ENCODE measurements around the gene DPM2.

Gene DPM2

GRCh38 chr9:127962278-127962677, 24.6 kb upstream of the DPM2 start:
- TF ChIP-seq CTCF (IDR thresholded peaks at IDR 0.05; ENCODE audit: low read depth, low read length, missing control alignments) = no peak
- no peak for DNase-seq (ENCODE audit: extremely low read depth, low read depth)
- no peak overlapping the region for H3K4me3 ChIP-seq (replicated peaks; ENCODE audit: low read depth, low read length)

DNA sequence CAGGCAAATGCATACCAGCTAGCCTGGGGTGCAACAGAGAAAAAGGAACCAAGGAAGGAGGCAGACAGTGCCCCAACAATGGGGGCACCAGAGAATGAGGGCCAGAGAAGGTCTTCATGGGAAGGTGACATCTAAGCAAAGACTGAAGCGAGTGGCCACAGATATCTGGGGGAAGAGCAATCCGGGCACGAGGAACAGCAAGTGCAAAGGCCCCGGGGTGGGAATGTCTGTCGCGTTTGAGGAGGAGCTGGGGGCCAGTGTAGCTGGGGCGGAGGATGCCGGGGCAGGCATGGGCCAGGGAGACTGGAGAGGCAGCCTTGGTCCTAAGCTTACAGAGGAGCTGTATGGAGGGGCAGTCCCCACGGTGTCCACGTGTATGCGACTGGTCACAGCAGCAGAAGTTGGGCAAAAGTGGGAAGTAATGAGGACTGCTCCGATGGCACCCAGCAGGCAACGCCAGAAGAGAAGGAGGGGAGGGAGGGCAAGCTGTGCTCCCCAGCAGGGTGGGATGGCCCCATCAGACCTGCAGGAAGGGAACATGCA, 24.0 kb upstream of the DPM2 start:
- no peak overlapping the region for H3K4me3 ChIP-seq (replicated peaks; ENCODE audit: low read depth, low read length)
- DNase-seq (ENCODE audit: extremely low read depth, low read depth) = no peak
- TF ChIP-seq CTCF (IDR thresholded peaks at IDR 0.05; ENCODE audit: low read depth, low read length, missing control alignments) = no peak

DNA sequence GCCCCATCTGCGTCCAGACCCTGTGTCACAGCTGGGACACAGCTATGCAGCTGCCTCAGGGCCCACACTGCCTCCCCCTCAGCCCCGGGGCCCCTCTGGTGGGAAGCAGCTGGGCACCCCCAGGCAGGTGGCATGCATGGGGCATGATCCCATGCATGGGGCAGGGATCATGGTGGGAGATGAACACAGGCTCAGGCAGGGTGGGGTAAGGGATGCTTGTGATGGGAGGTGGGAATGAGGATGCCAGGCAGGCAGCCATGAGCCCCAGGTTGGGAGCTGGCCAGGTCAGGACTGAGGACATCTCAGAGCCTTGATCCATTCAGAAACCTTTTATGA, 23.5 kb upstream of the DPM2 start:
- H3K4me3 ChIP-seq (replicated peaks; ENCODE audit: low read depth, low read length) = no peak overlapping the region
- no peak for DNase-seq (ENCODE audit: extremely low read depth, low read depth)
- no peak for TF ChIP-seq CTCF (IDR thresholded peaks at IDR 0.05; ENCODE audit: low read depth, low read length, missing control alignments)

DNA sequence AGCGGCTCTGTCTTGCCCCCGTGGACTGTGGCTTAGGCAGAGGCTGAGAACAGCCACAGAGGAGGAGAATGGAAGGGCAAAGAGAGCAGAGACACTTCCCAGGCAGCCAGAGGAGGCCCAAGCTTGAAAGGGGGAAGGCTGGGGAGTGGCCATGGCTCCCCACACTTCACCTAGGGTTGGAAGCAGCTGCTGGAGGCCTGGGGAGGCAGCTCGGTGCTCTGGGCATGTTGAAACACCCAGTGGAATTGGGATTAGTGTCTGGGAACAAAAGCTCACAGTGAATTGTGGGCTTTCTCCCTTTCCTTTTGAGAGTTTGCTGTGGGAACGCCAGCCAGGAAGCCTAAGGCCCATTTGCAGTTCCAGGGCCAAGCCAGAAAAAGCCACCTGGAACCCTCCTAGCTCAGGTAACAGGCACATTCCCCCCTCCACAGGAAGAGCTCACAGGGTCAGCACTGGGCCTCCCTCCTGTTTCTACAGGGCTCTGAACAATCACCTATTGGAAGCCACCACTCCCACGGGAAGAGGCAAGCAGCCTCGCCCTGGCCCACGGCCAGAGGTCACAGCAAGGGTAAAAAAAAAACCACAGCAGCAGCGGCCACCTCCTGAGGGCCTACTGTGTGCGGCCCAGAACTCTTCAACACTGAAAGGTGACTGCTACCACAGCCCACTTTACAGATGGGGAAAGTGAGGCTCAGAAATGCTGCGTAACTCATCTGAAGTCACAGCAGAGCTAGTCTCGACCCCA, 22.9 kb upstream of the DPM2 start:
- no peak for TF ChIP-seq CTCF (IDR thresholded peaks at IDR 0.05; ENCODE audit: low read depth, low read length, missing control alignments)
- H3K4me3 ChIP-seq (replicated peaks; ENCODE audit: low read depth, low read length) = no peak overlapping the region
- DNase-seq (ENCODE audit: extremely low read depth, low read depth) = no peak

DNA sequence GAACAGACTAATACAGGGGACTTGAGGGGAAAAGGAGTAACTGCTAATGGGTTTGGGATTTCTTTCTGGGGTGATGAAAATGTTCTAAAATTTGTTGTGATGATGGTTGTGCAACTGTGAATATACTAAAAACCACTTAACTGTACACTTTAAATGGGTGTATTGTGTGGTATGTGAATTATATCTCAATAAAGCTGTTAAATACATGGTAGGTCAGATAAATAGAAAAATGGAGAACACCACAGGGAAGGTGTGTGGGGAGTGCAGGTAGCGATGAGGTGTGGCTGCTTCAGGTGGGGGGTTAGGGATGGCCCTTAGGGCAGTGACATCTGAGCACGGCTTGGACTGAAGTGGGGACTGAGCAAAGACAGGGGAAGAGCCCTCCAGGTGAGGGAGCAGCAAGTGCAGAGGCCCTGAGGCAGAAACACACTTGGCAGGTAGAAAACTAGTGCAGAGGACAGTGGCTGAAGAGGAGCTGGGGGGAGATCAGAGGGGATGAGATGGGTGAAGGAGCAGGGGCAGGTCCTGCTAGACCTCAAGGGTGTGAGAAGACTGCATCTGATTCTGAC, 22.3 kb upstream of the DPM2 start:
- H3K4me3 ChIP-seq (replicated peaks; ENCODE audit: low read depth, low read length) = no peak overlapping the region
- no peak for TF ChIP-seq CTCF (IDR thresholded peaks at IDR 0.05; ENCODE audit: low read depth, low read length, missing control alignments)
- no peak for DNase-seq (ENCODE audit: extremely low read depth, low read depth)

- no peak for DNase-seq (ENCODE audit: extremely low read depth, low read depth)
- no peak for TF ChIP-seq CTCF (IDR thresholded peaks at IDR 0.05; ENCODE audit: low read depth, low read length, missing control alignments)
- H3K4me3 ChIP-seq (replicated peaks; ENCODE audit: low read depth, low read length) = no peak overlapping the region
Observed at GRCh38 chr9:127959398-127959797, 21.7 kb upstream of the DPM2 start.

Measured in HFF-Myc (cell line).